Measurements from ENCODE around the gene CDH4.
"Not testable (repeated sequence)": the region's sequence is repeated elsewhere in the genome, so short reads cannot be mapped to it uniquely, and the experiment has no call there.

The CDH4 gene

DNA sequence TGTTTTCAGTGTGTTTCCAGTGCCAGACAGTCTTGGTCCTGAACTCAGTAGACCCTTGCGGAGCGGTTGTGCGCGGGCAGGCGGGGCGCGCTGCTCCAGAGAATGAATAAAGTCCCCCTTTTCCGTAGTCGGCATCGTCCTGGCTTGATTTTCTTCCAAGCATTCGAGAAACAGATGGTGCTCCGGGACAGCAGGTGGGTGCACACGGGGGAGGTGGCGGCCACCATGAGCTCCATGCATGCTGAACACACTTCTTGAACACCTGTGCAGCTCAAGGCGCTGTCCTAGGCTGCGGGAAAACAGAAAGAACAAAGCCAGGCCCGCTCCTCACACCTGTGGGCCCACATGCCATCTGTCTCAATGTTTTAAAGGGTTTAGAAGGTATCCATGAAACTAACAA lies 688.4 kb downstream of the CDH4 start:
- Mint-ChIP-seq H3K27ac (no peak overlapping the region), H3K27me3 (peaks cover 2% of the 10 kb centered on the region), H3K4me3 (no peak overlapping the region), H3K36me3 (ENCODE audit: low read depth) (no peaks in the 10 kb centered on the region), H3K4me1 (ENCODE audit: low read depth) (no peaks in the 10 kb centered on the region), H3K9me3 (no peaks in the 10 kb centered on the region)
- intact Hi-C loops (cut with micrococcal nuclease) = no loop called here

GRCh38 chr20:61940976-61941720 lies 689.1 kb downstream of the CDH4 start:
- Mint-ChIP-seq H3K4me3 (no peak overlapping the region), H3K4me1 (ENCODE audit: low read depth) (no peaks in the 10 kb centered on the region), H3K27ac (no peak overlapping the region), H3K9me3 (no peaks in the 10 kb centered on the region), H3K27me3 (peaks cover 2% of the 10 kb centered on the region), H3K36me3 (ENCODE audit: low read depth) (no peaks in the 10 kb centered on the region)
- intact Hi-C loops (cut with micrococcal nuclease) = no loop called here

DNA sequence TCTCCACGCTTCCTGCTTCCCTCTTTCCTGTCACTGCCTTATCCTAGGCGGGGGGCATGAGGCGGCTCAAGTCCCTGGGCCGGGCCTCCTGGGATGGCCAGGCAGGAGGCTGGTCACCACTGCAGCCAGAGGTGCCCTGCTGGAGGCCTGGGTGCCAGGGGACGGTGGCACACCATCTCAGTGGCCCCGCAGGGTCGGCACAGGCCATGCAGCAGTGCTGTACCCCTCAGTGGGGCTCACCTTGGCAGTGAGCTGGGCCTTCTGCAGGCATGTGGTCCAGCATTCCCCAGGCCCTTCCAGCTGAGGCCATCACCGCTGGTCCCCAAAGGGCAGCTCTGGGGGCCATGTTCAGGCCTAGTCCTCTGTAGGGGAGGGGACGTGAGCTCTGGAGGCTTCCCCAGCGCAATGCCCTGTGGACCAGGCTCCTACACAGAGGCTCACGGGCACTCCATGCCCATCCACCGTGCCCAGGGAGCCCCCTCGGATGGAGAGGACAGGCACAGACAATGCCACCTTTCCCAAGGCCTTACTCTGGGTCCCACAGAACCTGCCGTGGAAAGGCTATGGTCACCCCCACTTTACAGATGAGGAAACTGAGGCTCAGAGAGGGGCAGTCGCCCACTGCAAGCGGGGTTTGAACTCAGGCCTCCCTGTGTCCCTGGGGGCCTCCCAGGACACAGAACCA lies 689.8 kb downstream of the CDH4 start:
- H3K4me3 Mint-ChIP-seq = no peak overlapping the region
- no peaks in the 10 kb centered on the region for H3K4me1 Mint-ChIP-seq (ENCODE audit: low read depth)
- H3K9me3 Mint-ChIP-seq = no peaks in the 10 kb centered on the region
- intact Hi-C loops (cut with micrococcal nuclease) = no loop called here
- H3K36me3 Mint-ChIP-seq (ENCODE audit: low read depth) = no peaks in the 10 kb centered on the region
- H3K27me3 Mint-ChIP-seq = no peaks in the 10 kb centered on the region
- no peak overlapping the region for H3K27ac Mint-ChIP-seq

DNA sequence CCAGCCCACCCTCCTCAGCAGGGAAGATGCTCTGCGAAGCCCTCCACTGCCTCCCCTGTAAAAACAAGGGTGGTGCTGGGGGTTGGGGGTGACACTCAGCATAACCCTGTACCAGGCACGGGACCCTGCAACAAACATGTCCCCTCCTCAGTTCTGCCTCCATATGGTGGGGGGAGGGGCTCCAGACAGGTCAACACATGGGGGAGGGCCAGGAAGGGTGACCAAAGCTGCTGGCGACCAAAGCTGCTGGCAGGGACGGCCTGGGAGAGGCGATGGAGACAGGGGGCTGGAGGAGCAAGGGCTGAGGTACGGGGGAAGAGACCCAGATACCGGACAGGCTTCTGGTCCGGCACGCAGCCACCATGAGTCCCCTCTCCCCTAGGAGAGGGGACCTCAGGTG lies 690.5 kb downstream of the CDH4 start:
- H3K9me3 Mint-ChIP-seq = no peaks in the 10 kb centered on the region
- H3K36me3 Mint-ChIP-seq (ENCODE audit: low read depth) = no peaks in the 10 kb centered on the region
- H3K27ac Mint-ChIP-seq = no peak overlapping the region
- no peaks in the 10 kb centered on the region for H3K4me1 Mint-ChIP-seq (ENCODE audit: low read depth)
- no peaks in the 10 kb centered on the region for H3K27me3 Mint-ChIP-seq
- intact Hi-C loops (cut with micrococcal nuclease) = no loop called here
- H3K4me3 Mint-ChIP-seq = no peak overlapping the region

- H3K27me3 Mint-ChIP-seq; H3K4me1 Mint-ChIP-seq (ENCODE audit: low read depth); H3K27ac Mint-ChIP-seq; H3K4me3 Mint-ChIP-seq; H3K9me3 Mint-ChIP-seq; intact Hi-C loops (cut with micrococcal nuclease); H3K36me3 Mint-ChIP-seq (ENCODE audit: low read depth): not testable (repeated sequence)
These were observed 692.9 kb downstream of the CDH4 start for GRCh38 chr20:61944967-61945366.

DNA sequence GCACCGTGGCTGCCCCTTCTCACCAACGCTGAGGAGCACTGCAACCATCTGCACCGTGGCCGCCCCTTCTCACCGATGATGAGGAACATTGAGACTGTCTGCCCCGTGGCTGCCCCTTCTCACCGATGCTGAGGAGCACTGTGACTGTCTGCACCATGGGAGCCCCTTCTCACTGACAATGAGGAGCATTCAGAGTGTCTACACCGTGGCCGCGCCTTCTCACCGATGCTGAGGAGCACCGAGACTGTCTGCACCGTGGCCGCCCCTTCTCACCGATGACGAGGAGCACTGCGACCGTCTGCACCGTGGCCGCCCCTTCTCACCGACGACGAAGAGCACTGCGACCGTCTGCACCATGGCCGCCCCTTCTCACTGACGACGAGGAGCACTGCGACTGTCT lies 693.4 kb downstream of the CDH4 start:
- H3K27me3 Mint-ChIP-seq; H3K4me3 Mint-ChIP-seq; intact Hi-C loops (cut with micrococcal nuclease): not testable (repeated sequence)

GRCh38 chr20:61948056-61948455 lies 696.0 kb downstream of the CDH4 start:
- H3K27me3 Mint-ChIP-seq; H3K27ac Mint-ChIP-seq; intact Hi-C loops (cut with micrococcal nuclease); H3K9me3 Mint-ChIP-seq; H3K4me1 Mint-ChIP-seq (ENCODE audit: low read depth); H3K36me3 Mint-ChIP-seq (ENCODE audit: low read depth); H3K4me3 Mint-ChIP-seq: not testable (repeated sequence)

More for the DNA sequence above, 693.4 kb downstream of the CDH4 start:
- H3K27ac Mint-ChIP-seq; H3K36me3 Mint-ChIP-seq (ENCODE audit: low read depth); H3K4me1 Mint-ChIP-seq (ENCODE audit: low read depth); H3K9me3 Mint-ChIP-seq: not testable (repeated sequence)

- Mint-ChIP-seq H3K27me3 (peaks cover 5% of the 10 kb centered on the region), H3K27ac (no peak overlapping the region), H3K4me1 (ENCODE audit: low read depth) (no peaks in the 10 kb centered on the region), H3K4me3 (no peak overlapping the region), H3K9me3 (no peaks in the 10 kb centered on the region), H3K36me3 (ENCODE audit: low read depth) (no peaks in the 10 kb centered on the region)
- intact Hi-C loops (cut with micrococcal nuclease) = no loop called here
These were observed 696.7 kb downstream of the CDH4 start for GRCh38 chr20:61948586-61949362.

DNA sequence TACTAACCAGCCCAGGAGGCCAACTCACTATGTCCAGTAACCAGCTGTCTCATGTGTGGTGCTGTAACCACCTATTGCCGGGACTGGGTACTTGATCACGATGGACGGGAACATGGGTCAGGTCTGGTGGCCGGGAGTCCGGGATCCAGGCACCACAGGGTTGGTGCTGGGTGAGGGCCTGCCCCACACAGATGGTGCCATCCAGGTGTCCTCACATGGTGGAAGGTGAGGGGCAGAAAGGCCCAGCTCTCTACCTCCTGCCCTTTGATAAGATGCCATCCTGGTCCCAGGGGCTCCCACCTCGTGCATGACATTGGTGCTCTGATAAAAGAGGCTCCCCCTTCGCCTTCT lies 697.3 kb downstream of the CDH4 start:
- Mint-ChIP-seq H3K36me3 (ENCODE audit: low read depth) (no peaks in the 10 kb centered on the region), H3K4me1 (ENCODE audit: low read depth) (no peaks in the 10 kb centered on the region), H3K9me3 (no peaks in the 10 kb centered on the region), H3K27ac (no peak overlapping the region), H3K27me3 (peaks cover 5% of the 10 kb centered on the region), H3K4me3 (no peak overlapping the region)
- intact Hi-C loops (cut with micrococcal nuclease) = no loop called here

DNA sequence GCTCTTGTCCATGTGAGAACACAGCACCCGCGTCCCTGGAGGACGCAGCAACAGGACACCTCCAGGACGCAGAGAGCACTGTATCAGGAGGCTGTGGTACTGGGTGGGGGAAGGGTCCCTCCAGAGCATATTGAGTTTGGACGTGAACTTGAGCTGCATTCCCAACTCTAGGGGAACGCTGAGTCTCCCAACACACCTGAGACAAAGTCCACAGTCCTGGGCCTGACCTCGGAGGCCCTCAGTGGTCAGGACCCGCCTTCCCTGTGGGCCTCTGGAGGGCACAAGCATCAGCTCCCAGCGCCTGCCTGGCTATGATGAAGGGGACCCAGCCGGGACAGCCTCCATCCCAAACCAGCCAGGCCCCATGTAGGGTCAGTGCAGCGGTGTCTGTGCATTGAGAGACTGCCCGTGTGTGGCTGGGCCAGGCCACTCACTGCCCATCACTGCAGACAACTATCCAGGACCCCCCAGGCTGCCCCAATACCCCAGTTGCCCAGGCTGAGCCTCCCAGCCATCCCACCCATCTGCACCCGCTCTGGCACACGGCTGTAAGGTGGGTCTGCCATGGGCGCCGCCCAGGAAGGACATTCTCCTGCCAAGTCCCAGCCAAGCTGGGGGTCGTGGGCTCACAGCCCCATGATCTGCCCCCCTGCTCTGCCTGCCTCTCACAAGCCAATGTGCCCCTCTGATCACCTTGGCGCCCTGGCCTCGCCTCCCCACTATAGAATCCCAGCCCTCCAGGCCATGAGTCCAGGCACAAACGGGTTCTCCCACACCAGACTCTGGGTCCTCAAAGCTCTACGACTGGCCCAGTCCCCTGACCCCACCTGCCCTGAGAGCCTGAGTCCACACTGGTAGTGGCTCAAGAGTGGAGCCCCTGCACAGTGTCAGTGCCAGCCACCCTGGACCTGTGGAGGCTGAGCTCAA lies 697.9 kb downstream of the CDH4 start:
- no peaks in the 10 kb centered on the region for H3K4me1 Mint-ChIP-seq (ENCODE audit: low read depth)
- no peaks in the 10 kb centered on the region for H3K9me3 Mint-ChIP-seq
- intact Hi-C loops (cut with micrococcal nuclease) = no loop called here
- H3K27me3 Mint-ChIP-seq = peaks cover 9% of the 10 kb centered on the region
- no peak overlapping the region for H3K4me3 Mint-ChIP-seq
- H3K27ac Mint-ChIP-seq = no peak overlapping the region
- H3K36me3 Mint-ChIP-seq (ENCODE audit: low read depth) = no peaks in the 10 kb centered on the region

DNA sequence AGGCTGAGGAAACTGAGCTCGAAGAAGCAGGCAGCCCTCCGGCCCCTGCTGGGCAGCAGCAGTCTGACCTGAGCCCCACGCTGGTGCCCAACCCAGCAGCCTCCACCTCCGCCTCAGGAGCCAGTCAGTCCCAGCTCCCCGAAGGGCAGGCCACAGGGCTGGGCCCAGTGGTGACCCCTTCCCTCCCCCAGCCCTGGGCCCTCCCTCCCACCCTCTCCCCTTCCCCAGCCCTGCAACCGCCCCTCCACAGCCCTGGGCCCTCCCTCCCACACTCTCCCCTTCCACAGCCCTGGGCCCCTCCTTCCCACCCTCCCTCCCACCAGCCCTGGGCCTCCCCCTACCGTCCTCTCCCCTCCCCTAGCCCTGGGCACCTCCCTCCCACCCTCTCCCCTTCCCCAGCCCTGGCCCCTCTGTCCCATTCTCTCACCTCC lies 698.6 kb downstream of the CDH4 start:
- H3K9me3 Mint-ChIP-seq = no peaks in the 10 kb centered on the region

GRCh38 chr20:61951695-61952533 lies 699.9 kb downstream of the CDH4 start:
- Mint-ChIP-seq H3K36me3 (ENCODE audit: low read depth) (no peaks in the 10 kb centered on the region), H3K4me1 (ENCODE audit: low read depth) (no peaks in the 10 kb centered on the region), H3K27ac (no peak overlapping the region), H3K27me3 (peaks cover 15% of the 10 kb centered on the region), H3K4me3 (no peak overlapping the region), H3K9me3 (no peaks in the 10 kb centered on the region)
- intact Hi-C loops (cut with micrococcal nuclease) = no loop called here

More for the DNA sequence above, 698.6 kb downstream of the CDH4 start:
- H3K27ac Mint-ChIP-seq = no peak overlapping the region
- no peak overlapping the region for H3K4me3 Mint-ChIP-seq
- no peaks in the 10 kb centered on the region for H3K36me3 Mint-ChIP-seq (ENCODE audit: low read depth)
- peaks cover 11% of the 10 kb centered on the region for H3K27me3 Mint-ChIP-seq
- intact Hi-C loops (cut with micrococcal nuclease) = no loop called here
- H3K4me1 Mint-ChIP-seq (ENCODE audit: low read depth) = no peaks in the 10 kb centered on the region

Measured in dendritic cell treated with granulocyte-macrophage colony-stimulating factor and Interleukin-4, amounts not matched to agents 40 ng/mL and 50 ng/mL, for 4 days (primary cell).